A673 (cell line): ENCODE results near the gene CFAP107. TPM values are rescaled to one million over a fixed set of nuclear protein-coding genes. Genes with fewer than 3 reads are reported as not detected.

Experiments
- BruUV-seq: library from RNA; stranded (reverse); fragments of 400-500 nt; replicated peaks from 2 replicates; lab custom pipeline; 2021; lab: Mats Ljungman, UMichigan
- CTCF ChIA-PET: fragments of 300-600 bp; sonication (Branson Sonifier 250); formaldehyde crosslinking; loops from one replicate; lab custom pipeline; 2022; ENCODE audit warnings: antibody characterized with exemption; lab: Charles Lee
- POLR2A ChIA-PET: fragments of 300-600 bp; sonication (Branson Sonifier 250); formaldehyde crosslinking; loops from one replicate; lab custom pipeline; 2022; ENCODE audit warnings: antibody characterized with exemption; ENCODE audit not compliant: low non-redundant PET; lab: Charles Lee
- DNase-seq: peaks from one replicate; pipeline ENCODE4 v3.0.0-alpha.2; 2015; ENCODE audit warnings: low spot score
- H3K27ac ChIP-seq: fragments of 200-600 bp; sonication (generic); 2 replicates; pipeline ENCODE4 v1.5.1; 2016; ENCODE audit warnings: mixed run types, low read depth, mild to moderate bottlenecking, mixed read lengths, antibody characterized with exemption, low read length; ENCODE audit not compliant: poor library complexity, severe bottlenecking
- H3K27me3 ChIP-seq: fragments of 200-600 bp; sonication (generic); replicated peaks from 2 replicates; pipeline ENCODE4 v1.6.1; 2017; ENCODE audit warnings: mixed run types, low read depth, mild to moderate bottlenecking, mixed read lengths, antibody characterized with exemption, low read length; ENCODE audit not compliant: insufficient read depth, poor library complexity
- H3K36me3 ChIP-seq: fragments of 200-600 bp; sonication (generic); 2 replicates; pipeline ENCODE4 v1.6.1; 2016; ENCODE audit warnings: mixed run types, mild to moderate bottlenecking, mixed read lengths, antibody characterized with exemption, low read length; ENCODE audit not compliant: insufficient read depth, poor library complexity, severe bottlenecking
- H3K4me1 ChIP-seq: fragments of 200-600 bp; sonication (generic); 2 replicates; pipeline ENCODE4 v1.6.1; 2017; ENCODE audit warnings: mixed run types, mild to moderate bottlenecking, mixed read lengths, antibody characterized with exemption, low read length; ENCODE audit not compliant: insufficient read depth, poor library complexity, severe bottlenecking
- H3K4me3 ChIP-seq: fragments of 200-600 bp; sonication (generic); 2 replicates; pipeline ENCODE4 v1.5.1; 2016; ENCODE audit warnings: low read depth, mixed run types, mild to moderate bottlenecking, mixed read lengths, low read length; ENCODE audit not compliant: poor library complexity, severe bottlenecking
- H3K9me3 ChIP-seq: fragments of 200-600 bp; sonication (generic); 2 replicates; pipeline ENCODE4 v1.6.1; 2016; ENCODE audit warnings: mixed run types, low read depth, mild to moderate bottlenecking, mixed read lengths, antibody characterized with exemption, low read length; ENCODE audit not compliant: poor library complexity, severe bottlenecking
- EZH2 ChIP-seq: fragments of 200-600 bp; sonication (generic); IDR thresholded peaks from 2 replicates; pipeline ENCODE4 v1.6.1; 2017; ENCODE audit warnings: borderline replicate concordance, low read depth, mild to moderate bottlenecking, mixed read lengths, antibody characterized with exemption, low read length; ENCODE audit not compliant: poor library complexity, severe bottlenecking
- intact Hi-C: fragments of 100-400 bp; cut with micrococcal nuclease; formaldehyde crosslinking; loops from one replicate; pipeline ENCODE4 v1.10.0; 2022; ENCODE audit not compliant: unreplicated experiment
- total RNA-seq: library from RNA; stranded (reverse); gene quantifications from 2 replicates; pipeline ENCODE4 v1.2.3, GENCODE V29; 2021
- TF ChIP-seq, protein P1 (sequence below): fragments of 300-800, 200-600 bp; sonication (generic); conservative IDR thresholded peaks from 2 replicates; pipeline ENCODE4 v1.5.1; 2017; ENCODE audit warnings: low read depth, mild to moderate bottlenecking, antibody characterized with exemption, low read length, moderate library complexity, mixed read lengths

CFAP107 gene
- total RNA-seq, 1 experiment from 2014 or later = not detected

DNA sequence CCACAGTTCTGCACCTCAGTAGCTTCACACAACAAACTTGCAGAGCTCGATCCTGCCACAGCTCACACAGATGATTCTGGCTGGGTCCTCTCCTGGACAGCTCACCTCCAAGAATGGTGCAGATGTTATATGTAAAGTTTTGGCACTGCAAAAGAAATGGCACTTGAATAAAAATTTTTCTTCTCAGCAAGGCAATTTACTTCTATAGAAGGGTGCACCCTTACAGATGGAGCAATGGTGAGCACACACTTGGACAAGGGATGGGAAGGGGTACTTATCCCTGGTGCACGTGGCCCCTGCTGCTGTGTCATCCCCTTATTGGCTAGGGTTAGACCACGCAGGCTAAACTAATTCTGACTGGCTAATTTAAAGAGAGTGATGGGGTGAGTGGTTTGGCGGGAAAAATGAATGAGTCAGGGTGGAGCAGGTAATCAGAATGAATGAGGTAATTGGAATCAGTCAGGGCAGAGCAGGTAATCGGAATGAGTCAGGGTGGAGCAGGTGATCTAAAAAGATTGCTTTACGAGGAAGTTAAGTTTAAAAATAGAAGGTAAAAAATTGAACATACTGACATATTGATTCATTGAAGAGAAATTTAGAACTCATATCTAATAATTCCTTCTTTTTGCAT is 42.1 kb upstream of the CFAP107 start:
- no peaks in the 10 kb centered on the region for H3K36me3 ChIP-seq
- TF ChIP-seq EZH2 = no peak
- TF ChIP-seq, protein P1, sequence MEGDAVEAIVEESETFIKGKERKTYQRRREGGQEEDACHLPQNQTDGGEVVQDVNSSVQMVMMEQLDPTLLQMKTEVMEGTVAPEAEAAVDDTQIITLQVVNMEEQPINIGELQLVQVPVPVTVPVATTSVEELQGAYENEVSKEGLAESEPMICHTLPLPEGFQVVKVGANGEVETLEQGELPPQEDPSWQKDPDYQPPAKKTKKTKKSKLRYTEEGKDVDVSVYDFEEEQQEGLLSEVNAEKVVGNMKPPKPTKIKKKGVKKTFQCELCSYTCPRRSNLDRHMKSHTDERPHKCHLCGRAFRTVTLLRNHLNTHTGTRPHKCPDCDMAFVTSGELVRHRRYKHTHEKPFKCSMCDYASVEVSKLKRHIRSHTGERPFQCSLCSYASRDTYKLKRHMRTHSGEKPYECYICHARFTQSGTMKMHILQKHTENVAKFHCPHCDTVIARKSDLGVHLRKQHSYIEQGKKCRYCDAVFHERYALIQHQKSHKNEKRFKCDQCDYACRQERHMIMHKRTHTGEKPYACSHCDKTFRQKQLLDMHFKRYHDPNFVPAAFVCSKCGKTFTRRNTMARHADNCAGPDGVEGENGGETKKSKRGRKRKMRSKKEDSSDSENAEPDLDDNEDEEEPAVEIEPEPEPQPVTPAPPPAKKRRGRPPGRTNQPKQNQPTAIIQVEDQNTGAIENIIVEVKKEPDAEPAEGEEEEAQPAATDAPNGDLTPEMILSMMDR = no peak
- POLR2A ChIA-PET = no interaction called here
- intact Hi-C loops = no loop called here
- no peaks in the 10 kb centered on the region for H3K4me1 ChIP-seq
- H3K4me3 ChIP-seq = no peak overlapping the region
- BruUV-seq = no TSS peak
- CTCF ChIA-PET = no interaction called here
- H3K27ac ChIP-seq = no peak overlapping the region
- no peaks in the 10 kb centered on the region for H3K9me3 ChIP-seq
- H3K27me3 ChIP-seq = no peaks in the 10 kb centered on the region
- DNase-seq = no peak

DNA sequence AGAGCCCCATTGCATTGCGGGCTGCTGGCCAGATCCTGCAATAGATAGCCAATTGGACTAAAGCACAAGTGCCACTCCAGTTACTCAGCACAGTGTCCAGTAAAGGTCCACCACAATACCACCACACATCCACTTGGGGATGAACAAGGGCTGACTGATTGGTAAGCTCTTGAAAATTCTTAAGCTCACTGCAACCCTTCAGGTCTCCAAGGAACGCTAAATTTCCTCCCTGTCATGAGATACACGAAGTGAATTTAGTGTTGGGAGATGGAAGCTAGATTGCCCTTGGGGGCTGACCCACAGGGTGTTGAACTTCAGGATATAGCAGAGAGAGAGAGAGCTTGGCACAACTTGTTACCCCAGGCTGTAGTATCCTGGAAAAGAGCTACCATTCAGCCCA is 39.9 kb upstream of the CFAP107 start:
- H3K4me3 ChIP-seq = no peak overlapping the region
- no peak for DNase-seq
- ChIA-PET CTCF (no interaction called here), POLR2A (no interaction called here)
- TF ChIP-seq, protein P1 = no peak
- TF ChIP-seq EZH2 = no peak
- no peaks in the 10 kb centered on the region for H3K36me3 ChIP-seq
- no peaks in the 10 kb centered on the region for H3K9me3 ChIP-seq
- no peaks in the 10 kb centered on the region for H3K27me3 ChIP-seq
- no TSS peak for BruUV-seq
- no peak overlapping the region for H3K27ac ChIP-seq
- H3K4me1 ChIP-seq = no peaks in the 10 kb centered on the region
- intact Hi-C loops = no loop called here

DNA sequence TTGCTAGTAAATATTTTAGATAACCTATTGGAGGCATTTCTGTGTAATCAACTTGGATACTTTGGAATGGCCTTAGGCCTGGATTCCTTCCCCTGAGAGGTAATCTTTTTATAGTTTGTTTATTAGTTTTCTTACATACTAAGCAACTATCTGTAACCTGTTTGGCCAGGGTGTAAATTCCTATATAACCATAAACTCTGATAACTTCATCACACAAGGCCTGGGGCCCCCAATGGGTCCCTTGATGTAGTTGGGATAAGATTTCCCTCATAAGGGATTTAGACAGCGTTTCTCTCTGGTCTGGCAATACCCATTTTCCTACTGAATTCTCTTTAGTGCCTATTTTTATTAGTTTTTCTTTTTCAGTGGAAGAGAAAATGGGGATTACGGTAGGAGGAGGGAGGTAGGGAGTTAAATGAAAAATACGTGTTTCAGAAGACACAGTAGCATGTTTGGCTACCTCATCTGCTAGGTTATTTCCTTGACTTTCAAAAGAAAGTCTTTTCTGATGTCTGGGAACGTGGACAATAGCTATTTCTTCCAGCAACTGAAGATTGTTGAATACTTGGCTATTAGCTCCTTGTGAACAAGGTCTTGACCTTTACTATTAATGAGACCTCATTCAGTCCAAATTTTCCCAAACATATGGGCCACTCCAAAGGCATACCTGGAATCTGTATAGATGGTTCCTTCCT is 37.5 kb upstream of the CFAP107 start:
- no TSS peak for BruUV-seq
- TF ChIP-seq, protein P1 = no peak
- no peak for TF ChIP-seq EZH2
- no peak overlapping the region for H3K27ac ChIP-seq
- H3K4me1 ChIP-seq = peaks cover 6% of the 10 kb centered on the region
- ChIA-PET CTCF (no interaction called here), POLR2A (no interaction called here)
- no peak overlapping the region for H3K4me3 ChIP-seq
- DNase-seq = no peak
- no peaks in the 10 kb centered on the region for H3K9me3 ChIP-seq
- intact Hi-C loops = no loop called here
- no peaks in the 10 kb centered on the region for H3K36me3 ChIP-seq
- H3K27me3 ChIP-seq = no peaks in the 10 kb centered on the region
